K562 (cell line): Measurements from ENCODE around the gene HPS3. TPM values are rescaled to one million over a fixed set of nuclear protein-coding genes. Genes with fewer than 3 reads are reported as not detected.

ENCODE experiments used
- CBX5 ChIP-seq: IDR thresholded peaks from 2 replicates; pipeline ENCODE4 v1.6.1; 2014; ENCODE audit warnings: low read depth, borderline replicate concordance
- CHD4 ChIP-seq: fragments of 200-600 bp; sonication (generic); IDR thresholded peaks from 3 replicates; pipeline ENCODE4 v1.6.1; 2012; ENCODE audit warnings: low read depth, mild to moderate bottlenecking, mixed read lengths, low read length, inconsistent platforms; ENCODE audit not compliant: insufficient read depth, insufficient replicate concordance, poor library complexity, severe bottlenecking
- KLF16 ChIP-seq: IDR thresholded peaks from 2 replicates; pipeline ENCODE4 v1.6.1; 2016; ENCODE audit warnings: antibody characterized with exemption
- NFATC3 ChIP-seq: fragments of 450-650 bp; IDR thresholded peaks from 2 replicates; pipeline ENCODE4 v1.6.1; 2017; ENCODE audit warnings: mild to moderate bottlenecking
- PCBP2 ChIP-seq: fragments of 200-400 bp; formaldehyde crosslinking; IDR thresholded peaks from 2 replicates; pipeline ENCODE4 v1.6.1; 2018; ENCODE audit warnings: low read length, low read depth, mild to moderate bottlenecking, moderate library complexity; ENCODE audit not compliant: poor library complexity, severe bottlenecking
- POLR2AphosphoS2 ChIP-seq: IDR thresholded peaks from 2 replicates; pipeline ENCODE4 v1.6.1; 2012; ENCODE audit warnings: low read length, improper control_type of control experiment
- ZNF124 ChIP-seq: sonication (generic); formaldehyde crosslinking; IDR thresholded peaks from 2 replicates; pipeline ENCODE4 v1.8.1; 2022; ENCODE audit warnings: missing genetic modification reagents
- ZNF408 ChIP-seq: fragments of 250-450 bp; sonication (Bioruptor Pico); IDR thresholded peaks from 2 replicates; pipeline ENCODE4 v1.4.0; 2020; ENCODE audit warnings: low read depth, mild to moderate bottlenecking, moderate library complexity
- ZNF584 ChIP-seq: fragments of 200-800 bp; sonication (Bioruptor generic); IDR thresholded peaks from 2 replicates; pipeline ENCODE4 v1.6.1; 2016; ENCODE audit warnings: low read depth, mild to moderate bottlenecking, missing genetic modification characterization, missing compliant biosample characterization
- ZNF77 ChIP-seq: fragments of 250-450 bp; sonication (Bioruptor Pico); IDR thresholded peaks from 2 replicates; pipeline ENCODE4 v1.5.0; 2020
- polyA plus RNA-seq, 8 experiments: library from polyadenylated mRNA; depleted of rRNA in 4 of 8; stranded (reverse) in 5 of 8; unstranded in 3 of 8; fragments of >200 nt; fragmentation: Nextera tagmentation in 2 of 8; fragmentation: Illumina TruSeq in 1 of 8; extraction: Ambion mirVana in 2 of 8; extraction: Trizol in 1 of 8; gene quantifications; 2 replicates each; pipeline versions ENCODE4 v1.2.1 to v1.2.3, GENCODE V29; 2011 to 2014; ENCODE audit warnings: inconsistent platforms in 1 of 8, missing spikeins in 1 of 8
- total RNA-seq, 7 experiments: library from RNA; depleted of rRNA in 6 of 7; stranded (reverse); fragments of >200 nt in 6 of 7; fragmentation: Illumina TruSeq in 2 of 7; extraction: Trizol in 2 of 7; gene quantifications; 2 replicates each; pipeline versions ENCODE4 v1.2.1 to v1.2.3, GENCODE V29; 2011 to 2021; ENCODE audit warnings: low replicate concordance in 1 of 7
- TF ChIP-seq, protein P1 (sequence below): fragments of 450-650 bp; IDR thresholded peaks from 2 replicates; pipeline ENCODE4 v1.6.1; 2016
- TF ChIP-seq, protein P2 (sequence below): sonication (generic); formaldehyde crosslinking; IDR thresholded peaks from 2 replicates; pipeline ENCODE4 v1.8.0; 2022; ENCODE audit warnings: mild to moderate bottlenecking, missing genetic modification reagents
- TF ChIP-seq, protein P3 (sequence below): fragments of 250-450 bp; sonication (Bioruptor Pico); IDR thresholded peaks from 2 replicates; pipeline ENCODE4 v1.8.0; 2021; ENCODE audit warnings: moderate library complexity, mild to moderate bottlenecking, inconsistent platforms
- TF ChIP-seq, protein P4 (sequence below): conservative IDR thresholded peaks from 2 replicates; pipeline ENCODE4 v1.6.1; 2011; ENCODE audit warnings: low read depth, mild to moderate bottlenecking, low read length; ENCODE audit not compliant: control insufficient read depth
- TF ChIP-seq, protein P5 (sequence below), 2 experiments: fragments of 150-350 bp in 1 of 2; IDR thresholded peaks; 2 replicates each; pipeline ENCODE4 v1.6.1; 2012 to 2016; ENCODE audit warnings: low read depth in 2 of 2, low read length in 2 of 2, mild to moderate bottlenecking in 1 of 2, moderate library complexity in 1 of 2
- TF ChIP-seq, protein P6 (sequence below): sonication (generic); formaldehyde crosslinking; IDR thresholded peaks from 2 replicates; pipeline ENCODE4 v1.8.1; 2023; ENCODE audit warnings: missing genetic modification reagents, mild to moderate bottlenecking, borderline replicate concordance

HPS3 gene
- total and polyA plus RNA-seq, 9 of the 15 experiments (the other 6 are each of a cell fraction or from before 2014, with no cell fraction given) = 1.2 to 11.3 (median 7.6) TPM

DNA sequence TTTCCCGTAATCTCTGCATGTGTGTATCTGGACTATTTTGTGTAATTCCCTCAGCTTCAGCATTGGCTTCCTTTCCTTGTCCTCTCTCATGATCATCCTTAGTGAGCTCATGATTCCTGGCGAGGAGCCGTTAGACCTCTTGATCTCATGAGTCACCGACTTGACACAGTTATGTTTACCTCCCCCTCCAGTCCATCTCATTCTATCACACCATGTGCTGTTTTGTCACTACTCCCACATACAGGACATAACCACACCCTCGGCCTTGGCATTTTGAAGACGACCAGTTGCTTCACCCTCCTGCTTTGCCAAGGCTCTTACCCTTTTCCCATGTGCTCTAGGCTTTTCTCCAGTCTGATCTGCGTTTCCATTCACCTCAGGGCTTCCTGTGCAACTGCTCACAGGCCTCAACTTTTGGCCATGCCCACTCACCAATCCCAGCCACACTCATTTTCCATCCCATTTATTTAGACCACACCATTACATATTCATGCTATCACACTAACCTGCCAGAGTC, 50.7 kb downstream of the HPS3 start (continued):
- TF ChIP-seq, protein P1, sequence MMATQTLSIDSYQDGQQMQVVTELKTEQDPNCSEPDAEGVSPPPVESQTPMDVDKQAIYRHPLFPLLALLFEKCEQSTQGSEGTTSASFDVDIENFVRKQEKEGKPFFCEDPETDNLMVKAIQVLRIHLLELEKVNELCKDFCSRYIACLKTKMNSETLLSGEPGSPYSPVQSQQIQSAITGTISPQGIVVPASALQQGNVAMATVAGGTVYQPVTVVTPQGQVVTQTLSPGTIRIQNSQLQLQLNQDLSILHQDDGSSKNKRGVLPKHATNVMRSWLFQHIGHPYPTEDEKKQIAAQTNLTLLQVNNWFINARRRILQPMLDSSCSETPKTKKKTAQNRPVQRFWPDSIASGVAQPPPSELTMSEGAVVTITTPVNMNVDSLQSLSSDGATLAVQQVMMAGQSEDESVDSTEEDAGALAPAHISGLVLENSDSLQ = peak; percentile 62
- TF ChIP-seq, protein P2, sequence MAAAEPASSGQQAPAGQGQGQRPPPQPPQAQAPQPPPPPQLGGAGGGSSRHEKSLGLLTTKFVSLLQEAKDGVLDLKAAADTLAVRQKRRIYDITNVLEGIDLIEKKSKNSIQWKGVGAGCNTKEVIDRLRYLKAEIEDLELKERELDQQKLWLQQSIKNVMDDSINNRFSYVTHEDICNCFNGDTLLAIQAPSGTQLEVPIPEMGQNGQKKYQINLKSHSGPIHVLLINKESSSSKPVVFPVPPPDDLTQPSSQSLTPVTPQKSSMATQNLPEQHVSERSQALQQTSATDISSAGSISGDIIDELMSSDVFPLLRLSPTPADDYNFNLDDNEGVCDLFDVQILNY (CRISPR knock-in tag) = no peak
- TF ChIP-seq POLR2AphosphoS2 (no peak), ZNF124 (CRISPR knock-in tag) (no peak), CHD4 (no peak), ZNF408 (CRISPR knock-in tag) (no peak), CBX5 (peak; percentile 41; the same call in 1 of the 2 replicates), ZNF77 (CRISPR knock-in tag) (no peak), PCBP2 (no peak), KLF16 (peak; percentile 61; the same call in 1 of the 2 replicates), ZNF584 (no peak), NFATC3 (no peak)
- TF ChIP-seq, protein P3, sequence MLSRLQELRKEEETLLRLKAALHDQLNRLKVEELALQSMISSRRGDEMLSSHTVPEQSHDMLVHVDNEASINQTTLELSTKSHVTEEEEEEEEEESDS (CRISPR knock-in tag) = no peak
- TF ChIP-seq, protein P4, sequence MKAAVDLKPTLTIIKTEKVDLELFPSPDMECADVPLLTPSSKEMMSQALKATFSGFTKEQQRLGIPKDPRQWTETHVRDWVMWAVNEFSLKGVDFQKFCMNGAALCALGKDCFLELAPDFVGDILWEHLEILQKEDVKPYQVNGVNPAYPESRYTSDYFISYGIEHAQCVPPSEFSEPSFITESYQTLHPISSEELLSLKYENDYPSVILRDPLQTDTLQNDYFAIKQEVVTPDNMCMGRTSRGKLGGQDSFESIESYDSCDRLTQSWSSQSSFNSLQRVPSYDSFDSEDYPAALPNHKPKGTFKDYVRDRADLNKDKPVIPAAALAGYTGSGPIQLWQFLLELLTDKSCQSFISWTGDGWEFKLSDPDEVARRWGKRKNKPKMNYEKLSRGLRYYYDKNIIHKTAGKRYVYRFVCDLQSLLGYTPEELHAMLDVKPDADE = no peak
- TF ChIP-seq, protein P5, sequence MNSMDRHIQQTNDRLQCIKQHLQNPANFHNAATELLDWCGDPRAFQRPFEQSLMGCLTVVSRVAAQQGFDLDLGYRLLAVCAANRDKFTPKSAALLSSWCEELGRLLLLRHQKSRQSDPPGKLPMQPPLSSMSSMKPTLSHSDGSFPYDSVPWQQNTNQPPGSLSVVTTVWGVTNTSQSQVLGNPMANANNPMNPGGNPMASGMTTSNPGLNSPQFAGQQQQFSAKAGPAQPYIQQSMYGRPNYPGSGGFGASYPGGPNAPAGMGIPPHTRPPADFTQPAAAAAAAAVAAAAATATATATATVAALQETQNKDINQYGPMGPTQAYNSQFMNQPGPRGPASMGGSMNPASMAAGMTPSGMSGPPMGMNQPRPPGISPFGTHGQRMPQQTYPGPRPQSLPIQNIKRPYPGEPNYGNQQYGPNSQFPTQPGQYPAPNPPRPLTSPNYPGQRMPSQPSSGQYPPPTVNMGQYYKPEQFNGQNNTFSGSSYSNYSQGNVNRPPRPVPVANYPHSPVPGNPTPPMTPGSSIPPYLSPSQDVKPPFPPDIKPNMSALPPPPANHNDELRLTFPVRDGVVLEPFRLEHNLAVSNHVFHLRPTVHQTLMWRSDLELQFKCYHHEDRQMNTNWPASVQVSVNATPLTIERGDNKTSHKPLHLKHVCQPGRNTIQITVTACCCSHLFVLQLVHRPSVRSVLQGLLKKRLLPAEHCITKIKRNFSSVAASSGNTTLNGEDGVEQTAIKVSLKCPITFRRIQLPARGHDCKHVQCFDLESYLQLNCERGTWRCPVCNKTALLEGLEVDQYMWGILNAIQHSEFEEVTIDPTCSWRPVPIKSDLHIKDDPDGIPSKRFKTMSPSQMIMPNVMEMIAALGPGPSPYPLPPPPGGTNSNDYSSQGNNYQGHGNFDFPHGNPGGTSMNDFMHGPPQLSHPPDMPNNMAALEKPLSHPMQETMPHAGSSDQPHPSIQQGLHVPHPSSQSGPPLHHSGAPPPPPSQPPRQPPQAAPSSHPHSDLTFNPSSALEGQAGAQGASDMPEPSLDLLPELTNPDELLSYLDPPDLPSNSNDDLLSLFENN (IDR thresholded peaks at IDR 0.05; ENCODE audit: low read depth in 2 of 2, low read length in 2 of 2) = no peak
- TF ChIP-seq, protein P6, sequence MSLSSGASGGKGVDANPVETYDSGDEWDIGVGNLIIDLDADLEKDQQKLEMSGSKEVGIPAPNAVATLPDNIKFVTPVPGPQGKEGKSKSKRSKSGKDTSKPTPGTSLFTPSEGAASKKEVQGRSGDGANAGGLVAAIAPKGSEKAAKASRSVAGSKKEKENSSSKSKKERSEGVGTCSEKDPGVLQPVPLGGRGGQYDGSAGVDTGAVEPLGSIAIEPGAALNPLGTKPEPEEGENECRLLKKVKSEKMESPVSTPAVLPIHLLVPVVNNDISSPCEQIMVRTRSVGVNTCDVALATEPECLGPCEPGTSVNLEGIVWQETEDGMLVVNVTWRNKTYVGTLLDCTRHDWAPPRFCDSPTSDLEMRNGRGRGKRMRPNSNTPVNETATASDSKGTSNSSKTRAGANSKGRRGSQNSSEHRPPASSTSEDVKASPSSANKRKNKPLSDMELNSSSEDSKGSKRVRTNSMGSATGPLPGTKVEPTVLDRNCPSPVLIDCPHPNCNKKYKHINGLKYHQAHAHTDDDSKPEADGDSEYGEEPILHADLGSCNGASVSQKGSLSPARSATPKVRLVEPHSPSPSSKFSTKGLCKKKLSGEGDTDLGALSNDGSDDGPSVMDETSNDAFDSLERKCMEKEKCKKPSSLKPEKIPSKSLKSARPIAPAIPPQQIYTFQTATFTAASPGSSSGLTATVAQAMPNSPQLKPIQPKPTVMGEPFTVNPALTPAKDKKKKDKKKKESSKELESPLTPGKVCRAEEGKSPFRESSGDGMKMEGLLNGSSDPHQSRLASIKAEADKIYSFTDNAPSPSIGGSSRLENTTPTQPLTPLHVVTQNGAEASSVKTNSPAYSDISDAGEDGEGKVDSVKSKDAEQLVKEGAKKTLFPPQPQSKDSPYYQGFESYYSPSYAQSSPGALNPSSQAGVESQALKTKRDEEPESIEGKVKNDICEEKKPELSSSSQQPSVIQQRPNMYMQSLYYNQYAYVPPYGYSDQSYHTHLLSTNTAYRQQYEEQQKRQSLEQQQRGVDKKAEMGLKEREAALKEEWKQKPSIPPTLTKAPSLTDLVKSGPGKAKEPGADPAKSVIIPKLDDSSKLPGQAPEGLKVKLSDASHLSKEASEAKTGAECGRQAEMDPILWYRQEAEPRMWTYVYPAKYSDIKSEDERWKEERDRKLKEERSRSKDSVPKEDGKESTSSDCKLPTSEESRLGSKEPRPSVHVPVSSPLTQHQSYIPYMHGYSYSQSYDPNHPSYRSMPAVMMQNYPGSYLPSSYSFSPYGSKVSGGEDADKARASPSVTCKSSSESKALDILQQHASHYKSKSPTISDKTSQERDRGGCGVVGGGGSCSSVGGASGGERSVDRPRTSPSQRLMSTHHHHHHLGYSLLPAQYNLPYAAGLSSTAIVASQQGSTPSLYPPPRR (CRISPR knock-in tag) = no peak
